Fibroblast of skin of left quadriceps (primary cell): ENCODE results near the gene GLIPR1L2.
"Not testable (repeated sequence)": the region's sequence is repeated elsewhere in the genome, so short reads cannot be mapped to it uniquely, and the experiment has no call there.

ENCODE experiments used
- DNase-seq, 2 experiments: peaks; one replicate each; pipeline ENCODE4 v3.0.0-alpha.2; 2013; ENCODE audit warnings: low read depth in 2 of 2

Gene GLIPR1L2

DNA sequence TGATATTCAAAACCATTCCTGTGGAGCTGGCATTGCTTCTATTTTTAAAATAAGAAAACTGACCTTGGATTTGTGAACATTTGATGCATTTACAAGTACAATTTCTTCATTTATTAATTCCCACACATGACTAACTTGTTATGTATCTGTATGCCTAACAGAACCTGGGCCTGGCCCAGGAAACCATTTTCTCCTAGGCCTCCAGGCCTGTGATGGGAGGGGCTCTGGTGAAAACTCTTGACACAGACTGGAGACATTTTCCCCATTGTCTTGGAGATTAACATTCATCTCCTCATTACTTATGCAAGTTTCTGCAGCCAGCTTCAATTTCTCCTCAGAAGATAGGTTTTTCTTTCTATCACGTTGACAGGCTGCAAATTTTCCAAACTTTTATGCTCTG, 42.0 kb downstream of the GLIPR1L2 start:
- DNase-seq = no peak

DNA sequence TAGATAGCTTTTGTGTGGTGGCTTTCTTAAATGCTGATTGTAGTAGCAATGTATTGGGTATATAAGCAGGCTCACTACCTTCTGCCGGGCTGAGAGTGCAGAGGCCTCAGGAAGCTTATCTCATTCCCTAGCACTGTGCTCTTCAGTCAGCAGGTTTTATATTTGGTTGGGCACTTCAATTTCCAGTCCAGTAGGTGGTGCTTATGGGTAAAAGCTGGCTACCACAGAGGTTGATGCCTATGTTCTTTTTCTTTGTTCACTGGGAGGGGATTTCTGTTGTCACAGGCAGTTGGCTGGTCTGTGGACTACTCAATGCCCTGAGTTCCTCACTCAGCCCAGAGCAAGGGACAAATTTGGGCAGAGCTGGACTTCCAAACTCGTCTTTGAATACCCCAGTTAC, 46.7 kb downstream of the GLIPR1L2 start:
- no peak for DNase-seq

DNA sequence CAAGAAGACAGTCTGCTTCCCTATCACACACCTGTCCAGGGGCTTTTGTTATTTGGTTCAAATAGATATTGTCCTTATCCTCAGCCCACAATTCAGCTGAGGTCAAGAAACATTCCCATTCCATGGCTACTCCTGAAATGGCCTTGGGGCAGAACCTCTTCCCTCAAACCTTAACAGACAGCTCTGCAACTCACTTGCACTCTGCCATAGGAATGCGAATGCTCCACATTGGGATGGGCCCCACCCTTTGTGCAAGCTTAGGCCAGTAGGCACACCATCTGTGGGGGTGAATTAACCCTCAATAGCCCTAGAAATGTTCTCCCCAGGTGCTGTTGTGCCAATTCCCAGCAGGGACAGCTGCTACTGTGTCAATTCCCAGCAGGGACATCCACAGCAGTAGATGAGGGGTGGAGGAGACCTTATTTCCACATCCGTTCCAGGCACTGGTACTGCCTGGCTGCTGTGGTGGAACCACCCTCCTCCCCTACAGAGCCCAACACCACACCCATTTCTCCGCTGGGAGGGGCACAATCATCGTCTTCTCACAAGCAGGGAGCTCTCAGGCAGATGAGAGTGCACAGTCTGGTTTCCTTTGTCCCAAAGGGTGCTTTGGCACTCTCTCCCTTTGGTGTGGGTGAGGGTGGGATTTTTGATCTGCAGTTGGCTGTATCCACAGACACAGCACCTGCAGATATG, 47.3 kb downstream of the GLIPR1L2 start:
- no peak for DNase-seq

DNA sequence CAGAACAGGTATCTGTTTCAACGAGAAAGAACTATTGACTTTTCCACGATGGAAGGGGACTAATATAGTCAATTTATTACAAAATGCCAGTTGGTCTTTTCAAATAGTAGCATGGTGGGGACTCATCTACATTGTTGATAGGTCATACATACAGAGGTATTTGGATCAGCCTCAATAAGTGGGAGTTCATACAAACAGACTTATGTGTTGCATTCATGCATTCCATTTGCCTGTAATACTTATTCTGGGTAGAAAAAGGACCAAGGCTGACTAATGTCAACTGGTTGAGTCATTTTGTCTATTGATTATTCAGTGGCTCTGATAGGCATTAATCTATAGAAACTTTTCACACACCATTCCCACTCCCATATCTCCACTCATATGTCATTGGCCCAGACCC, 48.2 kb downstream of the GLIPR1L2 start:
- DNase-seq = no peak

DNA sequence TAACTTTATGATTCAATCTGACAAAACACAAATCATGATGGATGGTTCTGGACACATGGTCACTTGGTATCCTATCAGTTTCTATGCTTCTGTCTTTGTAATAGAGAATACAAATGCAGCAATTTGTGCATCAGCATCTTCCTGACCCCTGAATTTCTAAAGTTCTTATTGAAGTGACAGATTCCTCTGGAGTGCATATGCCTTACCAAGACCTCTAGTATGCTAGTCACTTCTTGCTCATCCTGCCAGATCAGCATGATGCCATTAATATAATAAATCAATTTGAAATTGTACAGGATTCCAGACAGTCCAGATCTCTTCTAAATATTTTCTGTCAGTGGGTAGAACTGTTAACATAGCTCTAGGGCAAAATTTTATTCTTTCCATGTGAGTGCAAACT, 49.0 kb downstream of the GLIPR1L2 start:
- DNase-seq = no peak

DNA sequence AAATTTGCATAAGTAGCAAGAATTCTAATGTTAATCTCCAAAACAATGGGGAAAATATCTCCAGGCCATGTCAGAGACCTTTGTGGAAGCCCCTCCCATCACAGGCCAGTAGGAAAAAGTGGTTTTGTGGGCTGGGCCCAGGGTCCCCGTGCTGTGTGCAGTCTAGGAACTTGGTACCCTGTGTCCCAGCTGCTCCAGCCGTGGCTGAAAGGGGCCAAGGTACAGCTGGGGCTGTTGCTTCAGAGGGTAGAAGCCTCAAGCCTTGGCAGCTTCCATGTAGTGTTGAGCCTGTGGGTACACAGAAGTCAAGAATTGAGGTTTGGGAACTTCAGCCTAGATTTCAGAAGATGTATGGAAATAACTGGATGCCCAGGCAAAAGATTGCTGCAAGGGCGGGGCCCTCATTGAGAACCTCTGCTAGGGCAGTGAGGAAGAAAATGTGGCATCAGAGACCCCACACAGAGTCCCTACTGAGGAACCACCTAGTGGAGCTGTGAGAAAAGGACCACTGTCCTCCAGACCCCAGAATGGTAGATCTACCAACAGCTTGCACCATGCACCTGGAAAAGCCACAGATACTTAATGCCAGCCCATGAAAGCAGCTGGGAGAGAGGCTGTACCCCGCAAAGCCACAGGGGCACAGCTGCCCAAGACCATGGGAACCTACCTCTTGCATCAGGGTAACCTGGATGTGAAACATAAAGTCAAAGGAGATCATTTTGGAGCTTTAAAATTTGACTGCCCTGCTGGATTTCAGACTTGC, 51.0 kb downstream of the GLIPR1L2 start:
- not testable (repeated sequence) for DNase-seq

DNA sequence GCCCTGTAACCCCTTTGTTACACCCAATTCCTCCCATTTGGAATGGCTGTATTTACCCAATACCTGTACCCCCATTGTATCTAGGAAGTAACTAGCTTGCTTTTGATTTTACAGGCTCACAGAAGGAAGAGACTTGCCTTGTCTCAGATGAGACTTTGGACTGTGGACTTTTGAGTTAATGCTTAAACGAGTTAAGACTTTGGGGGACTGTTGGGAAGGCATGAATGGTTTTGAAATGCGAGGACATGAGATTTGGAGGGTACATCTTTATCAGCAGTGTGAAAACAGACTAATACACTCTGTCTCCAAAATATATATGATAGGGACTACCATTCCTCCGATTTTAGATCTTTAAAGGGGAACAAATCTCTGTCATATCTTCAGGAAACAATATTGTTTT, 51.6 kb downstream of the GLIPR1L2 start:
- not testable (repeated sequence) for DNase-seq

DNA sequence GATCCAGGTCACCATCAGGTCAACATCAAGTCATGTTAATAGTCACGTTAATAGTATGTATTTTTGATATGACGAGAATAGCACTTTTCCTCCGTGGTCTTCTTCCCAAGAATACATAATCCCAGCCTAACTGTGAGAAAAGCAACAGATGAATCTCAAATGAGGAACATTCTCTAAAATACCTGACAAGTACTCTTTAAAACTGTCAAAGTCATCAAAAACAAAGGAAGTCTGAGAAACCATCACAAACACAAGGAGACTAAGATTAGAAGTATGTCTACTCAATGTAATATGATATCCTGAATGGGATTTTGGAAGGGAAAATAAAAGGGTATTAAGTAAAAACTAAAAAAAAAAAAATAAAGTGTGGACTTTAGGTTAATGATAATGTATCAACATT, 52.8 kb downstream of the GLIPR1L2 start:
- no peak for DNase-seq

DNA sequence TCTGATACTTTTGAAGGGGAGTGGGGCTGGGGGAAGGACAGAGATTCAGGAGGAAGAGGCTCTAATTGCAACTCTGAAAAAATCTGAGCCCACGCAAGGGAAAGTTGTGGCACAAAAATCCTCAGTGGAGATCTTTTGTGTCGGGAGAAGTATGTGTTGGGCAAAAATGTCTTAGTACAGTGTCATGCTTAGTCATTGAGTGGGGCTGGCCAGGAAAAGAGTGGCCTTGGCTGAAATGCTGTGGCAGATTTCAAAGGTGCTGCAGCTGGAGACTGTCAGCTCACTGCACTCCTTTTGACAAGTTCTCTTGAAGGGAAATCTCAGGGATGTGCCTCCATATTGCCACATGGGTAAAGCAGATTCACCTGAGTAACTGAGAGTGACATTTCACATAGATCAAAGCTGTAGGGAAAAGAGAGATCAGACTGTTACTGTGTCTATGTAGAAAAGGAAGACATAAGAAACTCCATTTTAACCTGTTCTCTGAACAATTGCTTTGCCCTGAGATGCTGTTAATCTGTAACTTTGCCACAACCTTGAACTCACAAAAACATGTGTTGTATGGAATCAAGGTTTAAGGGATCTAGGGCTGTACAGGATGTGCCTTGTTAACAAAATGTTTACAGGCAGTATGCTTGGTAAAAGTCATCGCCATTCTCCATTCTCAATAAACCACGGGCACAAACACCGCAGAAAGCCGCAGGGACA, 53.7 kb downstream of the GLIPR1L2 start:
- no peak for DNase-seq

DNA sequence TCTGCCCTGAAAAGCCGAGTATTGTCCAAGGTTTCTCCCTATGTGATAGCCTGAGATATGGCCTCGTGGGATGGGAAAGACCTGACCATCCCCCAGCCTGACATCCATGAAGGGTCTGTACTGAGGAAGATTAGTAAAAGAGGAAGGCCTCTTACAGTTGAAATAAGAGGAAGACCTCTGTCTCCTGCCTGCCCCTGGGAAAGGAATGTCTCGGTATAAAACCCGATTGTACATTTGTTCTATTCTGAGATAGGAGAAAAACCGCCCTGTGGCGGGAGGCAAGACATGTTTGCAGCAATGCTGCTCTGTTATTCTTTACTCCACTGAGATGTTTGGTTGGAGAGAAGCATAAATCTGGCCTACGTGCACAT, 54.2 kb downstream of the GLIPR1L2 start:
- not testable (repeated sequence) for DNase-seq

DNA sequence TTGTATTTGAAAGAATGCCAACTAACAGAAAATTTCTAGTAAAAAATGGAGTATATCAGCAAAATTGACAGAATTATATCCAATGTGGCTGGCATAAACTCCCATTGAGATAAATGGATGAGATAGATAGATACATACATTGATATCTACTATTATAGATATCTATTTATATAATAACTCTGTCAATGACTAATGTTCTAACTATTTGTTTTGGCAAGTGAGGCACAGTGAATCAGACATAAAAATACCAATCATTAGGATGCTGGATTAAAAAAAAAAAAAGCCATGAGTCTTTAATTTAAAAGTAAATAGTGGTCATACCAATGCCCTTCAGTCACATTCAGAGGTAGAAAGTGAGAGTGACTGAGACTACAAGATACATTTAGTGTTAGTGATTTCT, 56.0 kb downstream of the GLIPR1L2 start:
- DNase-seq = peak; percentile 83 to 85

DNA sequence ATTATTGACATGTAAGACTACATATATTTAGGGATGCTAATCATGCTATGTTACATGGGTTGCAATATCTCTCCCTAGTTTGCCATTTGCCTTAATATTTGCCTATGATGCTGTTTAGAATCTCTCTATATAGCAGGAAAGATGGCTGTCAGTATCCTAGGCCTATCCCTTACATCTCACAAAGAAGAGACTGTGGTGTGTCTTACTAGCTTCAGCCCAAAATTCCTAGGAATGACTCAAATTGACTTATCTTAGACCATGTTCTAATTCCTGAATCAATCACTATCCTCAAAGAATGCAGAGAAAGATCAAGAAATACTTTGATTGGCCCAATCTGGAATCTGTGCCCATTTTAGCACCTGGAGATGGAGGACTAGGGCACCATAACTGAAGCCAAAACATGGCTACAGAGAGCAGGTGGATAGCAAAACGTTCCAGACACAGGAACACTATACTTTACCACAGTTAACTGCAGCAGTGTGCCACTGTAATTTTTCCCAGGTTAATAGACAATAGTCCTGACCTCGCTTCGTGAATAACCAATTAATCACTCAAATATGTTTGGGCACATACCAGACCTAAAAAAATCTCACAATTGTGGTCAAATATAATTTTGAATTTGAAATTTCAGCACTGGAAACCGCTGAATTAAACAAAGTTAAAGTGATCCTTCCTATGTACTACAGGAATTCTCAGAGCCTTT, 57.0 kb downstream of the GLIPR1L2 start:
- DNase-seq = no peak

DNA sequence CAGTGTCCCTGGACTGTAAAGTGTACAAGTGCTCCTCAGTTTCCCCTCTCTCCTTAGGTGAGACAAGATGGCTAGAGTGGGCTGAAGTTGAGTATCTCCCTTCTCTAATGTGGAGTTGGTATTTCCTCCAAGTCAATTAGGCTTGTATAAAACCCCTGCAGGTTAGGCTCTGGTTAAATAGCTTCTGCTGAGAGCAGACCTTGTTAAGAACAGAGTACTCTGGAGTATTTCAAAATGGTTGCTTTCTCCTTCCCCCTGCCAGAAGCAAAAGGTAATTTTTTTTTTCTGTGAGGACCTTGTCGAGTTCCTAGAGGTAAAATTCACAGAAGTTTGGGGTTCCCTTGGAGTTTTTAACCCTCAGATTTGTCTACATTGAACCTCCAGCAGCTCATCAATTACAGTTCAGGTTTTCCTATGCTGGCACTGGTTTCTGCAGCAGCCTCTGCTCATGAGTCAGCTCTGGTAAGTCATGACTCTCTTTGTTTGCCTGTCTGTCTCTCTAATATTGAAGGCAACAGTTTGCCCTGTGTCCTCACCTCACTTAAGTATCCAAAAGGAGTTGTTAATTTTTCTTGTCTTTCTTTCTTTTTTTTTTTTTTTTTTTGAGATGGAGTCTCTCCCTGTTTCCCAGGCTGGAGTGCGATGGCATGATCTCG, 61.9 kb downstream of the GLIPR1L2 start:
- DNase-seq = no peak

DNA sequence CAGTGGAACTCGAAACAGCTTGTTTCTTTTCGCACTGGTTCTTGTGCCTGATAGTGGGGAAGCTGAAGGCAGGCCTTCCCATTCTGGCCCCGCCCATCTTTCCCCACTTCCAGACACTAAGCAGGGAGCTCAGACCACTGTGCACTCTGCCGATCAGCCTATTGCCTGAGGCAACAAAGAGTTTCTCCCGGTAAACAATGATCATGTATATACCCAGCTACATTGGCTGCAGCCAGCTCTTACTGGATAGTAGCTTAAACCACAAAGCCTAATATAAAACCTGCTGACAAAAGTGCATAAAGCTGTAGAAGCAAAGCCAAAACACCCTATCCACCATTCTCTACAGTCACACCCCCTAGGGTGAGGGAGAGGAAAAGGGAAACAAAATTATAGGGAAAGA, 65.0 kb downstream of the GLIPR1L2 start:
- DNase-seq = no peak

DNA sequence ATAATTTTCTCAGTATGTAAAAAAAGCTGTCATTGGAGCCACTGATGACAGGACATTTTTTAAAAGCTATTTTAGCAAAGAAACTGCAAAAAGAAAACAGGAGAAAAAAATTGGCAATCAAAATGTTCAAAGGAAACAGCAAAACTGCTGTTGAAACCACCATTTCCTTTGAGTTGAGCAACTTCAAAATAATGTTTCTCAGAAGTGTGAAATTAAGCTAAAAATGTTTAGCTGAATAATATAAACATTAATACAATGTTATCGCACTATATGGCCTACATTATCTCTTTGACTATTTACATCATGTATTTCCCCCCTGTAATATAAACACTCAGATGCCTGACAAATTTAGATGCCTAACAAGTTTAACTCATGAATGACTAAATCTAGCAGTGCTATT, 66.3 kb downstream of the GLIPR1L2 start:
- DNase-seq = no peak

DNA sequence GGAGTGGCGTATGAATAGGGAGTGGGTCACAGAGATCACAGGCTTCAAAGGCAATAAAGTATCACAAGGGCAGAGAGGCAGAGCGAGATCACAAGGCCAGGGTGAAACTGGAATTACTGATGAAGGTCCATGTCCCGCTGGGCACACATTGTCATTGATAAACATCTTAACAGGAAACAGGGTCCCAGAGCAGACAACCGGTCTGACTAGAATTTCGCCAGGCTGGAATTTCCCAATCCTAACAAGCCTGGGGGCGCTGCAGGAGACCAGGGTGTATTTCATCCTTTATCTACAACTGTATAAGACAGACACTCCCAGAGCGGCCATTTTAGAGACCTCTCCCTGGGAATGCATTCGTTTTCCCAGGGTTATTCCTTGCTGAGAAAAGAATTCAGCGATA, 67.0 kb downstream of the GLIPR1L2 start:
- DNase-seq = not testable (repeated sequence)

DNA sequence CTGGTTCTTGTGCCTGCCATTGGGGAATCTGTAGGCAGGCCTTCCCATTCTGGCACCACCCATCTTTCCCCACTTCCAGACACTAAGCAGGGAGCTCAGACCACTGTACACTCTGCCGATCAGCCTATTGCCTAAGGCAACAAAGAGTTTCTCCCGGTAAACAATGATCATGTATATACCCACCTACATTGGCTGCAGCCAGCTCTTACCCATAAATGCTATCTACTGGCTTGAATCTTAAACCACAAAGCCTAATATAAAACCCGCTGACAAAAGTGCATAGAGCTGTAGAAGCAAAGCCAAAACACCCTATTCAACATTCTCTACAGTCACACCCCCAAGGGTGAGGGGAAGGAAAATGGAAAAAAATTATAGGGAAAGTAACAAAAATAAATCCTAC, 68.9 kb downstream of the GLIPR1L2 start:
- no peak for DNase-seq

DNA sequence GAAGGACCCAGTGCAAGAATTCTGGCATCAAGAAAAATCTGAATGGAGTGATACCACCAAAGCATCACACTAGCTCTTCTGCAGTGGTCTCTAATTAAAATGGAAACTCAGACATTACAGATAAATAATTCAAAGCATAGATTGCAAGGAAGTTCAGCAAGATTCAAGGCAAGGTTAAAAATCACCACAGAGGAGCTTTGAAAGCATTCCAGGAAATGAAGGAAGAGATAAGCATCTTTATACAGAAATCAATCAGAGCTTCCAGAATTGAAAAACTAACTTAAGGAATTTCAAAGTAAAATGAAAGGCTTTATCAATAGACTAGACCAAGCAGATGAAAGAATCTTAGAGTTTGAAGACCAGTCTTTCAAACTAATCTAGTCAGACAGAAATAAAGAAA, 69.3 kb downstream of the GLIPR1L2 start:
- DNase-seq = no peak

DNA sequence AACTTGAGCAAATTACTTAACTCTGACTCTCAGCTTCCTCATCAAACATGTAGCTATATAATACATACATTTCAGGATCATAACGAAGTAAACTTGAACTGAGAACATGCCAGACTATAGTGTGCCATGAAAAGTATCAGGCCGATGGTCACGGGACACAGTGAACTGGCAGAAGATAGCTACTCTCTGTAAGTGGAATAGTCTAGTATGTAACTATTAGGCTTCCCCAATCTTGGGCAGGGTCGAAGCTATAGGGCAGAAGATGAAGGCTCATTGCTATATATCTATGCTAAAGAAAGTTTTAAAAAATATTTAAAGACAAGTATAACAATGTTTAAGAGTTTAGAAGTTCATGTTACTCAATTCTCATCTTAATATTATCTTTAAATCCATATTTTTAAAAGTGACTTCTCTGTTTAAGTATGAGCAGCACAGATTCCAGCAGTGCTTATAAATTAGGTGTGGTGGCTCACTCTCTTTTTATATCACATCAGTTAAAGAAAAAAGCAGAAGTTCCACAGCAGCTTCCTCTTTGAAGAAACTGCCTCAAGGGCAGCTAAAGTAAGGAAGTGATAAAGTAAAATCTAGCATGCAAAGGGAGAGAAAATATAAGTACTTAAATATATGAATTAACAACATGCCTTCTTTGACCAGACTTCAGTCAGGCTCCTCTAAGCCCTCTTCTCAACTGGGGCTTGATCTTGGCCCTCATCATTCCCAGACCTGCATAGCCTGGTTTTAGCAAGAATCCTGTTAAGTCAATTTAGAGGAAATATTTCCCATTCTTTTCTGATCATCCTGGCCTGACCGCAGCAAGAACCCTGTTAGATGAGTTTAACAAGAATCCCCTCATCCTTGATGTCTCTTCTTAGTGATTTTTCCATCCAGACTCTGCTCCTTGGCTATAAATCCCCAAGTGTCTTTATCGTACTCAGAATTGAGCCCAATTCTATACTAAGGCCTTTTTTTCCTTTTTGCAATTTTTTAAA, 81.3 kb downstream of the GLIPR1L2 start:
- DNase-seq = no peak

DNA sequence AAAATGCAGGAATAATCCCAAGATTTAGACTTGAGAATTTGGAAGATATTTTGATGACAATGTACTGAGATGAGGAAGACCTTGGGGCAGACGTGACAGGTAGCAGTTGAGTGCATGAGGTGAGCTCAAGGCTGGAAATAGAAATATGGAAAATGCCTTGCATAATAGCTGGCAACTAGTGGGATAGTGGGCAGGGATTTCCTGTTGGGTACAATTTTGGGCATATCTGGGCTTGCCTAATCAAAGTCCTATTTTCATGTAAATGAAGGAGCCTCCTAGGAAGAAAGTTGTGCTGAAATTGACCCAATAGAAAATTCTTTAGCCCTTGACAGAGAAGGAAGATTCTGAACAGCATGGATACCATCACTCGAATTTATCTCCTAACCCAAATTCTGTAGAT, 83.2 kb downstream of the GLIPR1L2 start:
- no peak for DNase-seq

DNA sequence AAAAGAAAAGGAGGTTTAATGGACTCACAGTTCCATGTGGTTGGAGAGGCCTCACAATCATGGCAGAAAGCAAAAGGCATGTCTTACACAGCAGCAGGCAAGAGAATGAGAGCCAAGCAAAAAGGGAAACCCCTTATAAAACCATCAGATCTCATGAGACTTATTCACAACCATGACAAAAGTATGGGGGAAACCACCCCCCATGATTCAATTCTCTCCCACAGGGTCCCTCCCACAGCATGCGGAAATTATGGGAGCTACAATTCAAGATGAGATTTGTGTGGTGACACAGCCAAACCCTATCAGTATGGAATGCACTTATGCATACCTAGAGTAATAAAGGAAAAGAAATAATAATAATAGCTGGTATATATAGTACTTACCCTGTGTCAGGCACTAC, 85.2 kb downstream of the GLIPR1L2 start:
- no peak for DNase-seq
